Mammary epithelial cell (primary cell): Measurements from ENCODE around the gene LVRN.
A peak's percentile ranks its signal among the peaks of the same experiment; 100 is the strongest.

Experiments
- CTCF ChIP-seq, 2 donors: IDR thresholded peaks in 1 of 2; conservative IDR thresholded peaks in 1 of 2; 2 replicates each; pipeline ENCODE4 v1.5.1; 2011 to 2012; ENCODE audit warnings: inconsistent platforms in 2 of 2, low read length in 2 of 2, mild to moderate bottlenecking in 2 of 2, control low read depth in 1 of 2, low read depth in 1 of 2; ENCODE audit not compliant: insufficient read depth in 1 of 2; ENCODE audit errors: extremely low read depth in 1 of 2
- EZH2 ChIP-seq: IDR thresholded peaks from 2 replicates; pipeline ENCODE4 v1.6.1; 2012; ENCODE audit warnings: low read length, inconsistent platforms, borderline replicate concordance

GRCh38 chr5:115962239-115962564 is at the start of gene LVRN:
- TF ChIP-seq CTCF (conservative IDR thresholded peaks at IDR 0.05 in 1 of 2, IDR thresholded peaks at IDR 0.05 in 1 of 2; ENCODE audit: extremely low read depth in 1 of 2, insufficient read depth in 1 of 2, low read depth in 1 of 2, low read length in 2 of 2) = no peak
- peak; percentile 12 for TF ChIP-seq EZH2
